HL-60 (cell line): ENCODE results near the gene CKLF.
"Not testable (repeated sequence)": the region's sequence is repeated elsewhere in the genome, so short reads cannot be mapped to it uniquely, and the experiment has no call there.

Experiments used
- DNase-seq, 2 experiments: peaks; one replicate each; pipeline ENCODE4 v3.0.0-alpha.2; 2010 to 2020; ENCODE audit warnings: low read depth in 1 of 2, low spot score in 1 of 2
- H3K27ac ChIP-seq: fragments of 250-450 bp; sonication (Bioruptor Pico); replicated peaks from 2 replicates; pipeline ENCODE4 v1.5.1; 2020; ENCODE audit warnings: mild to moderate bottlenecking, moderate library complexity
- H3K27me3 ChIP-seq: fragments of 250-450 bp; sonication (Bioruptor Pico); 2 replicates; pipeline ENCODE4 v1.5.1; 2021; ENCODE audit warnings: mild to moderate bottlenecking, moderate library complexity; ENCODE audit not compliant: insufficient read depth, poor library complexity, severe bottlenecking
- H3K4me3 ChIP-seq: replicated peaks from 2 replicates; pipeline ENCODE4 v1.5.1; 2011; ENCODE audit warnings: mild to moderate bottlenecking, control low read depth, low read length; ENCODE audit not compliant: insufficient read depth
- CTCF ChIP-seq: IDR thresholded peaks from one replicate; pipeline ENCODE4 v1.5.1; 2011; ENCODE audit warnings: low read length, control low read depth, inconsistent platforms; ENCODE audit not compliant: insufficient read depth
- GABPA ChIP-seq: IDR thresholded peaks from 2 replicates; pipeline ENCODE4 v1.6.1; 2012; ENCODE audit warnings: low read depth
- POLR2AphosphoS5 ChIP-seq: IDR thresholded peaks from 2 replicates; pipeline ENCODE4 v1.6.1; 2012; ENCODE audit warnings: low read depth
- REST ChIP-seq: IDR thresholded peaks from 2 replicates; pipeline ENCODE4 v1.6.1; 2012; ENCODE audit warnings: low read depth; ENCODE audit not compliant: insufficient replicate concordance
- SPI1 ChIP-seq: IDR thresholded peaks from 2 replicates; pipeline ENCODE4 v1.6.1; 2012; ENCODE audit warnings: low read depth, mild to moderate bottlenecking, borderline replicate concordance

The CKLF gene

GRCh38 chr16:66511602-66512271, 40.6 kb upstream of the CKLF start:
- DNase-seq, result no peak
- Histone ChIP-seq H3K4me3 (no peak overlapping the region), H3K27ac (no peak overlapping the region), H3K27me3 (no peaks in the 10 kb centered on the region)
- no peak for TF ChIP-seq SPI1
- TF ChIP-seq CTCF, result no peak
- no peak for TF ChIP-seq REST
- no peak for TF ChIP-seq GABPA
- no peak for TF ChIP-seq POLR2AphosphoS5

- H3K27me3 ChIP-seq, result no peaks in the 10 kb centered on the region
- H3K27ac ChIP-seq, result no peak overlapping the region
- DNase-seq, result no peak
- TF ChIP-seq POLR2AphosphoS5, result no peak
- TF ChIP-seq SPI1, result no peak
- TF ChIP-seq GABPA, result no peak
- H3K4me3 ChIP-seq, result no peak overlapping the region
These were observed 39.9 kb upstream of the CKLF start for GRCh38 chr16:66512272-66513110.

- Histone ChIP-seq H3K4me3 (no peak overlapping the region), H3K27me3 (no peaks in the 10 kb centered on the region), H3K27ac (no peak overlapping the region)
- TF ChIP-seq POLR2AphosphoS5 (no peak), REST (no peak), CTCF (no peak), GABPA (no peak), SPI1 (no peak)
- no peak for DNase-seq
These were observed 39.2 kb upstream of the CKLF start for GRCh38 chr16:66513111-66513723.

GRCh38 chr16:66514391-66514790, 38.0 kb upstream of the CKLF start:
- H3K27me3 ChIP-seq, DNase-seq, H3K27ac ChIP-seq, H3K4me3 ChIP-seq: not testable (repeated sequence)

GRCh38 chr16:66514980-66515595, 37.3 kb upstream of the CKLF start:
- H3K27ac ChIP-seq, result peak overlapping the region; percentile 95
- H3K4me3 ChIP-seq, result not testable (repeated sequence)

More at GRCh38 chr16:66514980-66515595, 37.3 kb upstream of the CKLF start:
- DNase-seq, H3K27me3 ChIP-seq: not testable (repeated sequence)
